NCI-H1417 (cell line): ENCODE results near the gene NOS3.
A peak's percentile ranks its signal among the peaks of the same experiment; 100 is the strongest.
"Not testable (repeated sequence)": the region's sequence is repeated elsewhere in the genome, so short reads cannot be mapped to it uniquely, and the experiment has no call there.

Source experiments
- DNase-seq, 3 experiments: peaks; one replicate each; lab custom pipeline; 2025; lab: John Stamatoyannopoulos, UW

NOS3 gene

DNA sequence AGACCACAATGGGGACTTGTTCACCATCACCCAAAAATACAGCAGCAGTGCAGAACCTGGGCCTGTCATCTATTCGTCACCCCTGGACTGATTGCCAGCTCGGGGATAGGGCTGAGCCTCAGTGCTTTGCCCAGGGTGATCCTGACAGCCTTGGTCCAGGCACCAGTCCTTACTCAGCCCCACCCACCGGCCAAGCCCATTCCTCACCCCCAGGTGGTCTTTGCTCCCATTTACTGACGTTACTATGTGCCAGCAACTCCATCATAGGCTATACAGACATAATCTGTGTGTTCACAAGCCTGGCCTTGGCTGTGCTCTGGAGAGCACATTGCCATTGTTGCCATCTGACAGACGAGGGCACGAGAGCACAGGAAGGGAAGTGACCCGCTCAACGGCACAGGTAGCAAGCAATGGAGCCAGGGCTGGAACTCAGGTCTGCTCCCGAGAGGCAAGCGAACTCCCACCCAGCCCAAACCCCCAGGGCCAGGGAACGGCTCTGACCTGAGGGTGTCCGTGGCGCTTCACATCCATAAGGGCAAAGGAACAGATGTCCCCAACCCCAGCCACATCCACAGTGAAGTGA lies 26.6 kb downstream of the NOS3 start:
- peak in 2 of 3 experiments; percentile 59 to 72 for DNase-seq

DNA sequence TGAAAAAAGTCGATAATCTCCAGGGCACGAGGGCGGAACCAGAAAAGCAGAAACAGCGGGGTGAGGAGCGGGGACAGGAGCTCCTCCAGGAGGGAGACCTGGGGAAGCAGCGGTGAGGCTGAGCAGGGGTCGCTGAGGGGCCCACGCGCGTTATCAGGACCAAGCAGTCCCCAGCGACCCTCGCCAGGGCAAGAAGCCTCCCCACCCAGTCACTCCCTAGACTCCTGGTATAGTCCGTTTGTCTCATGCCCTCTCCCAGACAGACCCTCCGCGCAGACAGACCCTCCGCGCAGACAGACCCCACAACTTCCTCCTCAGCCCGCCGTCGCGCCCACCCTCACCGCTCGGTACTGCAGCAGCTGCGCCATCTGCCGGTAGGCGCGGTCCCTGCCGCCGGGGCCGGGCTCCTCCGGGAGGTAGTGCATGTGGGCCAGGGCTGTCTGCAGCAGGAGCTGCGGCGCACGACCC lies 27.2 kb downstream of the NOS3 start:
- DNase-seq = peak in 2 of 3 experiments; percentile 20 to 94

DNA sequence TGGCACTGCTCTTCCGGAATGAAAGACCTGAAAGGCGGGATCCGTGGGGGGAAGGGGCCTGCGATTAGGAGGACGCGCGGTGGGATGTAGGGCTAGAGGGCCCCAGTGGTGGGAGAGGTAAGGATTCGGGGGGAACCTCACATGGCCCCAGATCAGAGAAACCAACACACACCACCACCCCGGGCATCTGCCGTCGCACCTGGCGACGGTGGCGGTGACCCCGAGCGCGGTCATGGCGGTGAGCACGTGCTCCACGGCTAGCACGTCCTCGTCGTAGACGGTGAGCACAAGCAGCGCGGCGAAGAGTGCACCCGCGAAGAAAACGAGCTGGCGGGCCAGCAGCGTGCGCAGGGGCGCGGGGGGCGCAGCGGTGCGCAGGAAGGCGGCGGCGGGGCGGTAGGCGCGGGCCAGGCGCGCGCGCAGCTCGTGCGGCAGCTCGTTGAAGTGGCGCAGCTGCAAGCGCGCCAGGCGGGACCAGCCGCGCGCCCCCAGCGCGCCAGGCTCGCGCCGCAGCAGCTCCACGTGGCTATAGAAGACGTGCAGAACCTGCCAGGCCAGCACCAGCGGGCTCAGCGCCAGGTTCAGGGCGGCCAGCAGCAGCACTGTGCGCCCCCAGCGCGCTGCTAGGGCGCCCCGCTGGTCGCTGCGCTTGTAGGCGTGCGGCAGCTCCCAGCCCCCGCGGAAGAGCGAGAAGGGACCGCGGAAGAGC lies 27.8 kb downstream of the NOS3 start:
- peak in 2 of 3 experiments; percentile 95 for DNase-seq

DNA sequence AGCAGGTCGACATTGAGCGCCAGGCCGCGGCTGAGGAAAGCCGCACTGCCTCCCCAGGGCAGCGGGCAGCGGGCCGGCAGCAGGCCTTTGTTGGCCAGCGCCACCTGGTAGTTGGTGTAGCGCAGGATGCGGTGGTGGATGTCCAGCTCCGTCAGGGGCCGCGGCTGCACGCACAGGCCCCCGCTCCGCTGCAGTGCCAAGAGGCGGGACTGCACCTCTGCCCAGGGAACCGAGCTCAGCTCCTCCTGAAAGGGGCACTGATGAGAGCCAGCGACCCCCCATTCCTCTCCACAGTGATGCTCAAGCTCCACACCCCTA lies 28.3 kb downstream of the NOS3 start:
- no peak for DNase-seq

DNA sequence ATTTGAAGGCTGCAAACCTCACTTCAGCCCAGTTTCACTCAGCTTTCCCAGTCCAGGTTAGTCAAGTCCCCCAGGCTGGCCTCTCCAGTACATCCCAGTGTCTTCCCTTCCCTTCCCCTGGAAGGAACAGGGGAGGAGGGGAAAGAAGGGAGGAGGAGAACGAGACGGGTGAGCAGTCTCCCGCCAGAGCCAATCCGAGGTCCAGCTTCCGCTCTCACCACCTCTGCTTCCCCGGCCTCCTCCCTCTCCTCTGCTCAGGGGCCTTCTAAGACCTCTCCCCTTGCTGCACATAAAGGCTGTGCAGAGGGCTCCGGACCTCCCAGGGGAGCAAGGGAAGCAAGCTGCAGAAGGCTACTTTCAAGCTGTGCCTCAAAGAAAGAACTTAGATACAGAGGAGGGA lies 29.4 kb downstream of the NOS3 start:
- no peak for DNase-seq

DNA sequence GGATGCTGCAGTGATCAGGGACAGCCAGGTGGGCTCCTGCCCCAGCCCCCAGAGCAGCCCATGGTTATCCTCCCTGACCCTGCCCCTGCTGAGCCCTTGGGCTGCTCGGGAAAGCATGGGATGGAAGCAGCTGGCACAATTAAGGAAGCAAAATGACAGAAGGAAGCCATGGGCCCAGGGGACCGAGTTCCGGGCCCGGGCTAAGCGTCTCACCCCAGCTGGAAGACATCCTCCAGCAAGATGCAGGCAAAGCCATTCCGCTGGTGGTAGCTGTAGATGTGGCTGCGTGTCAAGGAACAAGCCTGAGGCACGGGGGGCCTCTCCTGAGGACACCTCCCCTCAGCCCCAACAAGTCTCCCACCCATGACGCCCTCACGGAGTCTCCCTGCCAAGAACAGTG lies 32.4 kb downstream of the NOS3 start:
- DNase-seq = no peak

DNA sequence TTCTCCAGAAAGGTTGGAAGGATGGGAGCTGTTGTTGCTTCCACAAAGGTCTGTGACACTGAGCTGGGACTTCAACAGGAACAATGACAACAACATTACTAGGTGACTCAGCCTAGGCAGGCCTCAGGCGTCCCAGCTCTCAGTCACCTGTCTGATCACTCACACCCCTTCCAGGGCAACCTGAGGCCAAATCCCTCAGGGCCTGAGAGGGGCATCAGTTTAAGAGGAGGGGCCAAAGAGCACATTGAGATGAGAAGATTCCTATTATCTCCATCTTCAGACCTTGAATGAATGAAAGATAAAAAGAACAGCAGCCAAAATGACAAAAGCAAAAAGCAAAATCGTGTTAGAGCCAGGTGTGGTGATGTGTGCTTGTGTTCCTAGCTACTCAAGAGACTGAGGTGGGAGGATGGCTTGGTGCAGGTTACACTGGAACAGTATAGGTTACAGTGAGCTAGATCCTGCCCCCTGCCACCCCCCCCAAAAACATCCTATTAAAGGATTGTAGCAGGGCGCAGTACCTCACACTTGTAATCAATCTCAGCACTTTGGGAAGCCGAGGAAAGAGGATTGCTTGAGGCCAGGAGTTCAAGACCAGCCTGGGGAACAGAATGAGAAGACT lies 33.7 kb downstream of the NOS3 start, which contains the start of gene ATG9B:
Gene ATG9B (minus strand): TSS at position 60 of the 622 bp plus-strand sequence. CDS start 71 bp downstream, outside the sequence.
- no peak for DNase-seq

DNA sequence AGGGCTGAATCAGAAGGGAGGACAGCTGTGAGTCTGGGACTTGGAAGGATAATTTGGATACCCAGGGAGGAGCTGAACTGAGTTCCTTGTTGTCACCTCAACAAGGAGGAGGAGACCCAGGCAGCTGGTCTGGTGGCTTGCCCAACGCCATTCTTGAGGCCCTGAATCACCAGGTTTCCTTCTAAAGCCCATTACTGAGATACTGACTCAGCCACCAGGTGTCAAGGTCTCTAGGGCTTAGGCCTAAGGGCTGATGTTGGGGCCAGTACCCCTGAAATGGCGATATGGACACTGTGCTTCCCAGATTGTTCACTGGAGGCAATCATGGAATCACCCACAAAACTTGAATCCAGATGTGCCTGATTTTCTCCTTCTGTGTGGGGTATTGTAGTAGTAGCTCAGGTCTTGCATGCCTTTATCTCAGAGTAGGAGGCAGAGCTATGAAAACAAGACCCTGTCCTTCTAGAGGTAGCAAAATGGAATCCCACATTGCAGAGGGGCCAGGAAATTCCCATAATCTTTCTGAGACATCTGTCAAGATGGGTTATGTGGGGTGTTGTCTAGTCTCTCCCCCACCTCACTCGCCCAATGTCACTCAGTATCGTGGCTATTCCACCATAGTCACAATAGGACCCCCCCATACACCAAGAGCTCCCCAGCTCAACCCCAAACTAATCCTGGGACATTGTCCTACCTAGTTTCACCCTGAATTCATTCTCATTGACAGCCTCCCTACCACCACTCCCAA lies 35.3 kb downstream of the NOS3 start:
- DNase-seq = no peak

DNA sequence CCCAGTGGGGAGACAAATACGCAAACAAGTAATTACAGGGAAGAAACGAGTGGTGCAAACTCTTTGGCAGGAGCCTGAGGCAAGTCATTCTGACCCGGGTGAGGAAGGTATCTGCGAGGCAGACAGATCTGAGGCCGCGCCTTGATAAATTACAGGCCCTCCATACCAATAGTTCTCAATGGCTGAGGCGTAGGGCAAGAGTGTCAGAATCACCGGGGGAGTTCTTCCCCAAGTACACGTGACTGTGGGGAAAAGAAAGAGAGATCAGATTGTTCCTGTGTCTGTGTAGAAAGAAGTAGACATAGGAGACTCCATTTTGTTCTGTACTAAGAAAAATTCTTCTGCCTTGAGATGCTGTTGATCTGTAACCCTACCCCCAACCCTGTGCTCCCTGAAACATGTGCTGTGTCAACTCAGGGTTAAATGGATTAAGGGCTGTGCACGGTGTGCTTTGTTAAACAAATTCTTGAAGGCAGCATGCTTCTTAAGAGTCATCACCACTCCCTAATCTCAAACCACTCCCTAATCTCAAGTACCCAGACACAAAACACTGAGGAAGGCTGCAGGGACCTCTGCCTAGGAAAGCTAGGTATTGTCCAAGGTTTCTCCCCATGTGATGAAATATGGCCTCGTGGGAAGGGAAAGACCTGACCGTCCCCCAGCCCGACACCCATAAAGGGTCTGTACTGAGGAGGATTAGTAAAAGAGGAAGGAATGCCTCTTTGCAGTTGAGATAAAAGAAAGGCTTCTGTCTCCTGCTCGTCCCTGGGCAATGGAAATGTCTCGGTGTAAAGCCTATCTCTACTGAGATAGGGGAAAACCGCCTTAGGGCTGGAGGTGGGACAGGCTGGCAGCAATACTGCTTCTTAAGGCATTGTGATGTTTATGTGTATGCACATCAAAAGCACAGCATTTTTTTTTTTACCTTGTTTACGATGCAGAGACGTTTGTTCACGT lies 36.2 kb downstream of the NOS3 start:
- peak in 1 of 3 experiments; percentile 15 for DNase-seq

DNA sequence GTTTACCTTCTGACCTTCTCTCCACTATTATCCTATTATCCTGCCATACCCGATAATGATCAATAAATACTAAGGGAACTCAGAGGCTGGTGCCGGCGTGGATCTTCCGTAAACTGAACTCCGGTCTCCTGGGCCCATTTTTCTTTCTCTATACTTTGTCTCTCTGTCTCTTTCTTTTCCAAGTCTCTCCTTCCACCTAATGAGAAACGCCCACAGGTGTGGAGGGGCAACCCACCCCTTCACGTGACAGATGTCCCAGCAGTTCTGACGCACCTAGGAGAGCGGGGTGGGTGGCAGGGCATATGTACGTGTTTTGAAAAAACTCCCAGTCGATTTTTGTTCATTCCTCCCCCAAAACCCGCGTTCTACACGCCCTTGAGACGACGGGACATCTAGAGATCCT lies 36.9 kb downstream of the NOS3 start:
- DNase-seq = not testable (repeated sequence)

DNA sequence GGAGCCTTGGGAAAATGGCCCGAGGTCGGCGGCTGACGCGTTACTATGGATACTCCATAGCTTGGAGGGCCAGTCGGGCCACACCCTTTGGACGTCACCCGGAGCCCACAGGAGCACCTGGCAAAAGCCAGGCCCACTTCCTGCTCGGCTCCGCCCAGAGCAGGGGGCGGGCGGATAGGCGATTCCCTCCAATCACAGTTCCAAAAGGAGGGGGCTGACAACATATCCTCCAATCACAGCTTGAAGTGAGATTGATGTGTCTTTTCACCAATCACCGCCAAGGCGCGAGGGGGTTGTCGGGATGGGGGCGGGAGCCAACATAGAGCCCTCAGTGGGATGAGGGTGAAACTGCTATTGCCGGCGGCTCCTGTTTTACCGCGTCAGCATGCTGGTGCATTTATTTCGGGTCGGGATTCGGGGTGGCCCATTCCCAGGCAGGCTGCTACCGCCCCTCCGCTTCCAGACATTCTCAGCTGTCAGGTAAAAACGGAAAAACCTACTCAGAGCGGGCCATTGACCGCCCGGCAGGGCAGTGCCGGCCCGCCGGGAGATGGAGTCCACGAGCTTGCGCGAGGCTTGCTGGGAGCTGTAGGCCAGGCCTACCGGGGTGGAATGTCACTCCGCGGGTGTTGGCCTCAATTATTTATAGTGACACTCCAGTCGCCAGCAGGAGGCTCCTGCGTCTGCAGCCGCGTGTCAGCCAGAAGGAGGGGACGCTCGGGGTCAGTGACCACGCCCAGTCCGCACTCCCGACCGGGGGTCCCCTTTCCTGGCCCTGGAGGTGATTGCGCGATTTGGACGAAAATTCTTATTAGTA lies 37.5 kb downstream of the NOS3 start, which contains the start of gene ABCB8:
Gene ABCB8 (plus strand): TSS at position 320 of the 817 bp plus-strand sequence. CDS start 66 bp downstream, at position 386.
- peak; percentile 100 for DNase-seq

DNA sequence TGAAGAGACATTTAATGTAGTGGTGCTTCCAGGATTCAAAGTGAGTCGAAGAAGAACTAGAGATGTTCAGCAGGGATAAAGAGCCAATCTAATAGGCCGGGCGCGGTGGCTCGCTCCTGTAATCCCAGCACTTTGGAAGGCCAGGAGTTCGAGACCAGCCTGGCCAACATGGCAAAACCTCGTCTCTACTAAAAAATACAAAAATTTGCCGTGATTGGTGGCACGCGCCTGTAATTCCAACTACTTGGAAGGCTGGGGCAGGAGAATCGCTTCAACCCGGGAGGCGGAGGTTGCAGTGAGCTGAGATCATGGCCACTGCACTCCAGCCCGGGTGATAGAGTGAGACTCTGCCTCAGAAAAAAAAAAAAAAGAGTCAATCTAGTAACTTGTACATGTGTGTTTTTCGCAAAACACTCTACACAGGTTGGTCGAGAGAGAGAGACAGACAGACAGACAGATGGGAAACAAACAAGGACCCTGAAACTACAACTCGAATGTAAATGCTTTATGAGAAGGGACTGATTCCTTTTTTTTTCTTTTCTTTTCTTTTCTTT lies 38.2 kb downstream of the NOS3 start:
- DNase-seq = no peak

DNA sequence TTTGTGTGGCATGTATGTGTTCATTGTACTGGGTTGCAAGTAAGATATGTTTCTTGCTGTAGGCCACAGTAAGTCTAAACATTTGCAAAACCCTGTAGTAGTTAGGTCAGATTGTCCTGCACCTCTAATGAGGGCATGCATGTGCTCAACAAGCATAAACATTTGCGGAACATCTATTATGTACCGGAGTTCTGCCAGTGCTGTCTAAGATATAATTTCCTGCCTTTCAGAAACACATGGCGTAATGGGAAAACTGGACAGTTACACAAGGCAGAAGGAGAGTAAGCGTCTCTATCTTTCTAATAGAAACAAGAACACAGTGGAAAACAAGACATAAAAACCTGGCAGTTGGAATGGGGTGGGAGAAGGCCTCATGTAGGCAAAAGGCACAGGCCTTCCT lies 40.2 kb downstream of the NOS3 start:
- no peak for DNase-seq

DNA sequence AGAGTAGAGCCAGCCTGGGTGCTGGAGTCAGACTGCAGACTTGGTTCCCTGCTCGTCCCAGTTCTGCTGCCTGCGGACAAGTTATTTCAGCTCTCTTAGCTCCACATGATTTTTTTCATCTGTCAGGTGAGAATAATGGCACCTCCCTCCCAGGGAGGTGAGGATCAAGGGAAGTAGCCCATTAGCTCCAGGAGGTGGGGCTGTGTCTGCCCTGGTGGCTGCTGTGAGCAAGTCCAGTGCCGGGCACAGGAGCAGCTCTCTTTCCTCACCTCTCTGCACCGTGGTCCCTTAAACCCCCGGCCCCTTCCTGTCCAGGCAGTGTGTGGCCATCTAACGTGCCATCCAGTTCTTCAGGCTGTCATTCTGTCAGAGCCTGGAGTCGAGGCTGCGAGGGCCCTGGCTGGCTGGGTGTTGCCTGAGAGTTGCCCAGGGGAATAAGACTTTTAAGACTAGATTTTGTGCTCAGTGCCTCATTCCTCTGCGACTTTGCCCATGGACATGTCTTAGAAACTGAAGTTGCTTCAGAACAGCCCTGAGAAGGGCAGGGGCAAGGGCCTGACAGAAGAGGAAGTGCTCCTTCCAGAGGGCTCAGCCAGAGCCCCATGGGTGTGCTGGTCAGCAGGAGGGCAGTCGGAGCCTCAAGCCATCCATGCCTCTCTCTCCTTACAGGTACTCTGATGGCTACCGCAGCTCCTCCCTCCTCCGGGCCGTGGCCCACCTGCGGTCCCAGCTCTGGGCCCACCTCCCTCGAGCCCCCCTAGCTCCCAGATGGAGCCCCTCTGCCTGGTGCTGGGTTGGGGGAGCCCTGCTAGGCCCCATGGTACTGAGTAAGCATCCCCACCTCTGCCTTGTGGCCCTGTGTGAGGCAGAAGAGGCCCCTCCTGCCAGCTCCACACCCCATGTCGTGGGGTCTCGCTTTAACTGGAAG lies 42.4 kb downstream of the NOS3 start:
- no peak for DNase-seq

DNA sequence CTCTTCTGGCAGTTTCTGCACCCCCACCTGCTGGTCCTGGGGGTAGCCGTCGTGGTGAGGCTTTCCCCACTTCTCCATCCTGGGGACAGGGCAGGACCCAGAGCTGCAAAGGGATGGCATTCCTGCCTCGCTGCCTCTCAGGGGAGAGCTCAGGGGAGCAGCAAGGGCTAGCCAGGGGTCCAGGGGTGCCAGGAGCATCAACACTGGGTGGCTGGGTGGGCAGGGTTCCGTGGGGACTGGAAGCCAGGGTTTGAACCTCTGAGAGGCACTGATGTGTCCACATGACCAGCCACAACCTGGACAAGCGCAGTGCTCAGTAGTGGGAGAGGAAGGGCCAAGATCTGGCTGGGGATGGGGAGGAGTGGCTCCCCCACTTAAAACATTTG lies 43.0 kb downstream of the NOS3 start:
- DNase-seq = no peak

DNA sequence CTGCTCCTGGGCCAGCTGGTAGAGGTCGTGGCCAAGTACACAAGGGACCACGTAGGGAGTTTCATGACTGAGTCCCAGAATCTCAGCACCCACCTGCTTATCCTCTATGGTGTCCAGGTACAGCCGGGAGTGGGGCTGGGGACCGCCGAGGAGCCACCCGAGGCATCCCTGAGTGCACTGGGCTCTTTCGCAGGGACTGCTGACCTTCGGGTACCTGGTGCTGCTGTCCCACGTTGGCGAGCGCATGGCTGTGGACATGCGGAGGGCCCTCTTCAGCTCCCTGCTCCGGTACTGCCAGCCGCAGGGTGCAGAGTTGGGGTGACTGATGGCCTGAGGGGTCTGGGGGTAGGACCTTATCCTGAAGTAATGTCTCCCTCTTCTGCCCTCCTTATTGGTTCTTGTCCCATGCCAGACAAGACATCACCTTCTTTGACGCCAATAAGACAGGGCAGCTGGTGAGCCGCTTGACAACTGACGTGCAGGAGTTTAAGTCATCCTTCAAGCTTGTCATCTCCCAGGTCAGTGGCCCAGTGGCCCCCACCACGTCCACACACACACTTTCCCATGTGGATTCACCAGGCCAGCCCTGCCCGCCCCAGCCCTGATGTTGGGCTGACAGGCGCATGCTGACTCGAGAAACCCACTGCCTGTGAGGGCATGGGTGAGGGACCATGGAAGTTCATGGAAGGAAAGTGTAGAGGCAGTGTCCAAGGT lies 43.7 kb downstream of the NOS3 start:
- DNase-seq = no peak

DNA sequence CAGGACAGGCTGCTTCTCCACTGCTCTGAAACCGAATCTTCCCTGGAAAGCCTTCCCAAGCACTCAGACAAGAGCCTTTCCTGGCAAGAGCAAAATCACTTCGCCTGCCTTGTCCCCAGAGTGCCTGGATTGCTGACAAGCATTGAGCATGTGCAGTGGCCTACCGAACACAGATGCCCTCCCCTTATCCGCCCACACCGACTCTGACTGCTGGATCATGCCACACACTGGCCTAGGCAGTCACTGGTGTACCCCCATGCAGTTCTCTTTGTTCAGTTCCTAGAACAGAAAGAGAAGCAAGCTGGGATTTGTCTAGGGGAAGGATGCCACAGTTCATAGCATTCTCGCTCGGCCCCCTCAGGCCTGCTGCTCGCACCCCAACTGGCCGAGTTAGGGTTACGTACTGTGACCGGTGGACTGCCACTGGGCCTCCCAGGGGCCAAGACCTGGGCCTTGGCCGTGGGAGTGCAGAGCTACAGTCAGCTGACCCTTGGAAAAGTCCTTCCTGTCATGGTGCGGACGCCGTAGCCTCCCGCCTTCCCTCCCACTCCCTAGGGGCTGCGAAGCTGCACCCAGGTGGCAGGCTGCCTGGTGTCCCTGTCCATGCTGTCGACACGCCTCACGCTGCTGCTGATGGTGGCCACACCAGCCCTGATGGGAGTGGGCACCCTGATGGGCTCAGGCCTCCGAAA lies 44.4 kb downstream of the NOS3 start:
- DNase-seq = no peak

DNA sequence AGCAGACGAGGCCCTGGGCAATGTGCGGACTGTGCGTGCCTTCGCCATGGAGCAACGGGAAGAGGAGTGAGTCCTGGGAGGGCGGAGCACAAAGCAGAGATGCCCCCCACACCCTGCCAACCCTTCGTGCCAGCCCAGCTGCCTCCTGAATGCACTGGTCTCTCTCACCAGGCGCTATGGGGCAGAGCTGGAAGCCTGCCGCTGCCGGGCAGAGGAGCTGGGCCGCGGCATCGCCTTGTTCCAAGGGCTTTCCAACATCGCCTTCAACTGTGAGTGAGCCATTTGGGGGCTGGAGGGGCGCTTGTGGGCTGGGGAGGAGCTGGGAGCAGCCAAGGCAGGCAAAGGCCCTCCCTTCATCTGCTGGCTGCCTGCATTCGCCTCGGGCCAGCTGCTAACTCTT lies 45.1 kb downstream of the NOS3 start:
- no peak for DNase-seq
